ENCODE measurements around the gene GOLGA8T. TPM values are rescaled to one million over a fixed set of nuclear protein-coding genes. Genes with fewer than 3 reads are reported as not detected.
"Not testable (repeated sequence)": the region's sequence is repeated elsewhere in the genome, so short reads cannot be mapped to it uniquely, and the experiment has no call there.

The GOLGA8T gene
- total and polyA plus RNA-seq, 2 of the 4 experiments (the other 2 are of a cell fraction) = not detected

GRCh38 chr15:30191639-30192038 is 56.8 kb downstream of the GOLGA8T start:
- H2BK20ac ChIP-seq (ENCODE audit: low read depth, low read length); intact Hi-C loops (cut with micrococcal nuclease); H3K4me2 ChIP-seq (ENCODE audit: low read depth, low read length); H3K9me1 ChIP-seq (ENCODE audit: insufficient read depth, low read length); in situ Hi-C loops (cut with MboI; ENCODE audit: low sequenced_read_pairs); H3K36me3 ChIP-seq (ENCODE audit: control insufficient read depth, insufficient read depth, low read length); dilution Hi-C loops (cut with HindIII; ENCODE audit: low sequenced_read_pairs, unreplicated experiment); H3K4me1 ChIP-seq (ENCODE audit: control insufficient read depth, insufficient read depth, low read length); H2BK15ac ChIP-seq (ENCODE audit: low read depth, low read length); H2BK120ac ChIP-seq (ENCODE audit: low read depth, low read length); H2BK5ac ChIP-seq (ENCODE audit: low read depth, low read length, poor library complexity, severe bottlenecking); H2AK9ac ChIP-seq (replicated peaks; ENCODE audit: low read depth, low read length, poor library complexity); H3K79me1 ChIP-seq (ENCODE audit: low read depth in 1 of 2, low read length in 2 of 2); POLR2A ChIA-PET (ENCODE audit: unreplicated experiment); CTCF ChIA-PET; H2AK5ac ChIP-seq (ENCODE audit: low read depth, low read length); H3K4ac ChIP-seq (ENCODE audit: low read depth, low read length); H3K9me3 ChIP-seq (ENCODE audit: control insufficient read depth, insufficient read depth, low read length); H4K8ac ChIP-seq (ENCODE audit: low read depth in 2 of 2, low read length in 2 of 2); H3K4me3 ChIP-seq (ENCODE audit: insufficient read depth, low read depth, low read length); H3K56ac ChIP-seq (ENCODE audit: extremely low read depth, insufficient read depth, low read length); H3K23ac ChIP-seq (ENCODE audit: low read depth, low read length); DNase-seq; H3K18ac ChIP-seq (ENCODE audit: low read depth, low read length); H4K91ac ChIP-seq (ENCODE audit: insufficient read depth, low read depth, low read length); H3K9ac ChIP-seq (ENCODE audit: low read depth, low read length); H3K27ac ChIP-seq (ENCODE audit: insufficient read depth, low read length); H3K27me3 ChIP-seq (ENCODE audit: control insufficient read depth, insufficient read depth, low read length); H2AFZ ChIP-seq (replicated peaks; ENCODE audit: low read length, poor library complexity); H3K14ac ChIP-seq (replicated peaks; ENCODE audit: low read depth, low read length); BruUV-seq (replicated peaks); ATAC-seq (ENCODE audit: low read depth); H4K20me1 ChIP-seq (ENCODE audit: insufficient read depth, low read length); H4K5ac ChIP-seq (ENCODE audit: low read depth, low read length): not testable (repeated sequence)
- no CpG with 5 or more reads among the region's 37 CpGs for WGBS, 2 experiments (ENCODE audit: extremely low coverage in 2 of 2, insufficient read length in 1 of 2)

GRCh38 chr15:30192119-30192745 is 57.4 kb downstream of the GOLGA8T start:
- H4K20me1 ChIP-seq (ENCODE audit: insufficient read depth, low read length); ATAC-seq (ENCODE audit: low read depth); in situ Hi-C loops (cut with MboI; ENCODE audit: low sequenced_read_pairs); H3K79me1 ChIP-seq (ENCODE audit: low read depth in 1 of 2, low read length in 2 of 2); H3K56ac ChIP-seq (ENCODE audit: extremely low read depth, insufficient read depth, low read length); H3K36me3 ChIP-seq (ENCODE audit: control insufficient read depth, insufficient read depth, low read length); BruUV-seq (replicated peaks); H2AFZ ChIP-seq (replicated peaks; ENCODE audit: low read length, poor library complexity); H3K9me1 ChIP-seq (ENCODE audit: insufficient read depth, low read length); H3K4me3 ChIP-seq (ENCODE audit: insufficient read depth, low read depth, low read length); H3K27ac ChIP-seq (ENCODE audit: insufficient read depth, low read length); H4K5ac ChIP-seq (ENCODE audit: low read depth, low read length); H3K23ac ChIP-seq (ENCODE audit: low read depth, low read length); H3K9ac ChIP-seq (ENCODE audit: low read depth, low read length); H2AK5ac ChIP-seq (ENCODE audit: low read depth, low read length); H2BK20ac ChIP-seq (ENCODE audit: low read depth, low read length); H3K9me3 ChIP-seq (ENCODE audit: control insufficient read depth, insufficient read depth, low read length); POLR2A ChIA-PET (ENCODE audit: unreplicated experiment); dilution Hi-C loops (cut with HindIII; ENCODE audit: low sequenced_read_pairs, unreplicated experiment); intact Hi-C loops (cut with micrococcal nuclease); CTCF ChIA-PET; DNase-seq; H2BK15ac ChIP-seq (ENCODE audit: low read depth, low read length); H3K4ac ChIP-seq (ENCODE audit: low read depth, low read length); H4K8ac ChIP-seq (ENCODE audit: low read depth in 2 of 2, low read length in 2 of 2); H2BK120ac ChIP-seq (ENCODE audit: low read depth, low read length); H2AK9ac ChIP-seq (replicated peaks; ENCODE audit: low read depth, low read length, poor library complexity); H3K14ac ChIP-seq (replicated peaks; ENCODE audit: low read depth, low read length); H2BK5ac ChIP-seq (ENCODE audit: low read depth, low read length, poor library complexity, severe bottlenecking); H3K27me3 ChIP-seq (ENCODE audit: control insufficient read depth, insufficient read depth, low read length); H3K4me2 ChIP-seq (ENCODE audit: low read depth, low read length); H3K18ac ChIP-seq (ENCODE audit: low read depth, low read length); H4K91ac ChIP-seq (ENCODE audit: insufficient read depth, low read depth, low read length); H3K4me1 ChIP-seq (ENCODE audit: control insufficient read depth, insufficient read depth, low read length): not testable (repeated sequence)
- WGBS, 2 experiments (ENCODE audit: extremely low coverage in 2 of 2, insufficient read length in 1 of 2) = no CpG with 5 or more reads among the region's 53 CpGs
